SK-N-MC (cell line): ENCODE data around the gene UBE2R2.

Experiments
- EZH2 ChIP-seq: fragments of 200-600 bp; sonication (generic); IDR thresholded peaks from one replicate; pipeline ENCODE4 v1.6.1; 2017; ENCODE audit warnings: antibody characterized with exemption
- FOXP2 ChIP-seq: optimal IDR thresholded peaks from 2 replicates; pipeline ENCODE3; 2011; ENCODE audit warnings: mild to moderate bottlenecking, moderate library complexity; ENCODE audit not compliant: insufficient read depth; ENCODE audit errors: extremely low read length, control extremely low read depth
- POLR2AphosphoS5 ChIP-seq: IDR thresholded peaks from 2 replicates; pipeline ENCODE4 v1.6.1; 2012; ENCODE audit warnings: mild to moderate bottlenecking, low read depth, low read length, borderline replicate concordance

DNA sequence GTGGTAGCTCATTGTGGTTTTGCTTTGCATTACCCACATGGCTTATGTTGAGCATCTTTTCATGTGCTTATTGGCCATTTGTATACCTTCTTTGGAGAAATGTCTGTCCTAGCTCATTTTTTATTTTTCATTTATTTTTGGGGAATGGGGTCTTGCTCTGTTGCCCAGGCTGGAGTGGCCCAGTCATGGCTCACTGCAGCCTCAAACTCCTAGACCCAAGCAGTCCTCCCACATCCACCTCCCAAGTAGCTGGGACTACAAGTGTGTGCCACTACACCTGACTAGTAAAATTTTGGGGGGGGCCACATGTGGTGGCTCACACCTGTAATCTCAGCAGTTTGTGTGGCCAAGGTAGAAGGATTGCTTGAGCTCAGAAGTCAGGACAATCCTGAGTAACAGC is 77.4 kb downstream of the UBE2R2 start:
- TF ChIP-seq EZH2 (no peak), POLR2AphosphoS5 (no peak), FOXP2 (no peak)
